Loucy (cell line): ENCODE results near the gene TUBGCP3.

ENCODE experiments used
- H2AFZ ChIP-seq: fragments of 200-600 bp; sonication (generic); 2 replicates; pipeline ENCODE4 v1.6.0; 2016; ENCODE audit warnings: antibody characterized with exemption, mild to moderate bottlenecking, low read length, moderate library complexity
- H3F3A ChIP-seq: fragments of 200-600 bp; 2 replicates; pipeline ENCODE4 v1.6.0; 2016; ENCODE audit warnings: antibody characterized with exemption, low read depth, mild to moderate bottlenecking
- H3K27me3 ChIP-seq: fragments of 200-600 bp; sonication (generic); 2 replicates; pipeline ENCODE4 v1.6.1; 2014; ENCODE audit warnings: low read length, mild to moderate bottlenecking; ENCODE audit not compliant: insufficient read depth, poor library complexity, severe bottlenecking
- H3K36me3 ChIP-seq: fragments of 200-600 bp; sonication (generic); 2 replicates; pipeline ENCODE4 v1.6.1; 2016; ENCODE audit warnings: low read length; ENCODE audit not compliant: insufficient read depth
- H3K4me1 ChIP-seq: fragments of 200-600 bp; sonication (generic); 2 replicates; pipeline ENCODE4 v1.5.1; 2014; ENCODE audit warnings: low read length, mild to moderate bottlenecking; ENCODE audit not compliant: insufficient read depth, poor library complexity, severe bottlenecking
- H3K4me2 ChIP-seq: fragments of 200-600 bp; sonication (generic); 2 replicates; pipeline ENCODE4 v1.6.0; 2014; ENCODE audit warnings: antibody characterized with exemption, low read length, low read depth, mild to moderate bottlenecking; ENCODE audit not compliant: poor library complexity, severe bottlenecking
- H3K4me3 ChIP-seq: fragments of 200-600 bp; sonication (generic); 2 replicates; pipeline ENCODE4 v1.5.1; 2014; ENCODE audit warnings: low read length, mild to moderate bottlenecking, mixed read lengths; ENCODE audit not compliant: poor library complexity, severe bottlenecking
- H3K79me2 ChIP-seq: fragments of 200-600 bp; sonication (generic); 2 replicates; pipeline ENCODE4 v1.6.1; 2014; ENCODE audit warnings: low read length; ENCODE audit not compliant: insufficient read depth
- H3K9ac ChIP-seq: fragments of 200-600 bp; sonication (generic); 2 replicates; pipeline ENCODE4 v1.6.0; 2014; ENCODE audit warnings: mild to moderate bottlenecking, low read depth, low read length, moderate library complexity; ENCODE audit not compliant: poor library complexity, severe bottlenecking
- H3K9me2 ChIP-seq: fragments of 200-600 bp; sonication (generic); replicated peaks from 2 replicates; pipeline ENCODE4 v1.6.1; 2016; ENCODE audit warnings: low read depth, low read length, mixed read lengths
- H3K9me3 ChIP-seq: fragments of 200-600 bp; sonication (generic); 2 replicates; pipeline ENCODE4 v1.6.1; 2014; ENCODE audit warnings: mild to moderate bottlenecking, antibody characterized with exemption, low read length, low read depth; ENCODE audit not compliant: insufficient read depth
- H4K20me1 ChIP-seq: fragments of 200-600 bp; sonication (generic); 2 replicates; pipeline ENCODE4 v1.6.0; 2014; ENCODE audit warnings: antibody characterized with exemption, low read length, mild to moderate bottlenecking; ENCODE audit not compliant: insufficient read depth, poor library complexity, severe bottlenecking
- EZH2phosphoT487 ChIP-seq: fragments of 200-600 bp; IDR thresholded peaks from 2 replicates; pipeline ENCODE4 v1.6.1; 2018; ENCODE audit warnings: antibody characterized with exemption, mild to moderate bottlenecking, moderate library complexity, borderline replicate concordance
- TF ChIP-seq, protein P1 (sequence below): fragments of 200-600 bp; sonication (generic); conservative IDR thresholded peaks from 2 replicates; pipeline ENCODE4 v1.5.1; 2014; ENCODE audit warnings: mild to moderate bottlenecking, antibody characterized with exemption, low read length

Gene TUBGCP3

GRCh38 chr13:112529216-112529615, 58.7 kb downstream of the TUBGCP3 start:
- TF ChIP-seq, protein P1, sequence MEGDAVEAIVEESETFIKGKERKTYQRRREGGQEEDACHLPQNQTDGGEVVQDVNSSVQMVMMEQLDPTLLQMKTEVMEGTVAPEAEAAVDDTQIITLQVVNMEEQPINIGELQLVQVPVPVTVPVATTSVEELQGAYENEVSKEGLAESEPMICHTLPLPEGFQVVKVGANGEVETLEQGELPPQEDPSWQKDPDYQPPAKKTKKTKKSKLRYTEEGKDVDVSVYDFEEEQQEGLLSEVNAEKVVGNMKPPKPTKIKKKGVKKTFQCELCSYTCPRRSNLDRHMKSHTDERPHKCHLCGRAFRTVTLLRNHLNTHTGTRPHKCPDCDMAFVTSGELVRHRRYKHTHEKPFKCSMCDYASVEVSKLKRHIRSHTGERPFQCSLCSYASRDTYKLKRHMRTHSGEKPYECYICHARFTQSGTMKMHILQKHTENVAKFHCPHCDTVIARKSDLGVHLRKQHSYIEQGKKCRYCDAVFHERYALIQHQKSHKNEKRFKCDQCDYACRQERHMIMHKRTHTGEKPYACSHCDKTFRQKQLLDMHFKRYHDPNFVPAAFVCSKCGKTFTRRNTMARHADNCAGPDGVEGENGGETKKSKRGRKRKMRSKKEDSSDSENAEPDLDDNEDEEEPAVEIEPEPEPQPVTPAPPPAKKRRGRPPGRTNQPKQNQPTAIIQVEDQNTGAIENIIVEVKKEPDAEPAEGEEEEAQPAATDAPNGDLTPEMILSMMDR, result no peak
- no peak for TF ChIP-seq EZH2phosphoT487

DNA sequence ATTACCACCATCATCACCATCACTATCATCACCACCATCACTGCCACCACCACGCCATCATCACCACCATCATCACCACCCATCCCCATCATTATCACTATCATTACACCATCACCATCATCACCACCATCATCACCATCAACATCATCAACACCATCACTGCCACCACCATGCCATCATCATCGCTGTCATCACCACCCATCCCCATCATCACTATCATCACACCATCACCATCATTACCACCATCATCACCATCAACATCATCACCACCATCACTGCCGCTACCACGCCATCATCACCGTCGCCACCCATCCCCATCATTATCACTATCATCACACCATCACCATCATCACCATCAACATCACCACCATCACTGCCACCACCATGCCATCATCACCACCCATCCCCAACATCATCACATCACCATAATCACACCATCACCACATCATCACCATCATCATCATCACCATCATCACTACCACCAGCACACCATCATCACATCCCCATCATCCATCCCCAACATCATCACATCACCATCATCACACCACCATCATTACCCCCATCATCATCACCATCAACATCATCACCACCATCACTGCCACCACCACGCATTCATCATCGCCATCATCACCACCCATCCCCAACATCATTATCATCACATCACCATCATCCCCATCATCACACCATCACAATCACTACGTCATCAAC, 61.7 kb downstream of the TUBGCP3 start:
- Histone ChIP-seq H3K9me3 (no peaks in the 10 kb centered on the region), H3K9ac (no peak overlapping the region), H3K4me2 (no peak overlapping the region), H3F3A (no peaks in the 10 kb centered on the region), H3K4me1 (no peaks in the 10 kb centered on the region), H3K4me3 (no peak overlapping the region), H3K9me2 (no peaks in the 10 kb centered on the region), H4K20me1 (no peaks in the 10 kb centered on the region), H3K36me3 (peaks cover 12% of the 10 kb centered on the region; the same call in 1 of the 2 replicates), H2AFZ (no peak overlapping the region), H3K27me3 (no peaks in the 10 kb centered on the region), H3K79me2 (no peaks in the 10 kb centered on the region)
- TF ChIP-seq EZH2phosphoT487, result no peak
- TF ChIP-seq, protein P1, result no peak

More at GRCh38 chr13:112529216-112529615, 58.7 kb downstream of the TUBGCP3 start:
- H3K36me3 ChIP-seq, result peaks cover 4% of the 10 kb centered on the region; the same call in 1 of the 2 replicates
- H4K20me1 ChIP-seq, result peaks cover 4% of the 10 kb centered on the region
- H3K4me3 ChIP-seq, result no peak overlapping the region
- H3K27me3 ChIP-seq, result no peaks in the 10 kb centered on the region
- H3F3A ChIP-seq, result no peaks in the 10 kb centered on the region
- H3K9ac ChIP-seq, result no peak overlapping the region
- H3K4me1 ChIP-seq, result peaks cover 3% of the 10 kb centered on the region
- no peaks in the 10 kb centered on the region for H3K9me2 ChIP-seq
- no peaks in the 10 kb centered on the region for H3K9me3 ChIP-seq
- H3K79me2 ChIP-seq, result no peaks in the 10 kb centered on the region
- H2AFZ ChIP-seq, result no peak overlapping the region
- no peak overlapping the region for H3K4me2 ChIP-seq

GRCh38 chr13:112525356-112525945, 62.5 kb downstream of the TUBGCP3 start:
- no peak for TF ChIP-seq EZH2phosphoT487
- TF ChIP-seq, protein P1, result no peak
- Histone ChIP-seq H3F3A (no peaks in the 10 kb centered on the region), H3K9me3 (no peaks in the 10 kb centered on the region), H3K9ac (no peak overlapping the region), H3K4me3 (no peak overlapping the region), H3K4me1 (no peaks in the 10 kb centered on the region), H4K20me1 (no peaks in the 10 kb centered on the region), H2AFZ (no peak overlapping the region), H3K9me2 (no peaks in the 10 kb centered on the region), H3K79me2 (no peaks in the 10 kb centered on the region), H3K36me3 (peaks cover 20% of the 10 kb centered on the region; the same call in 1 of the 2 replicates), H3K27me3 (no peaks in the 10 kb centered on the region), H3K4me2 (no peak overlapping the region)
